ENCODE measurements around the gene CSRP1. TPM values are rescaled to one million over a fixed set of nuclear protein-coding genes. Genes with fewer than 3 reads are reported as not detected.

The CSRP1 gene
- total and polyA plus RNA-seq, 2 of the 13 experiments (the other 11 are each of a cell fraction or from before 2014, with no cell fraction given): 17.7 to 68.9 TPM

GRCh38 chr1:201495551-201496295 lies 11.2 kb downstream of the CSRP1 start (continued):
- TF ChIP-seq AFF4 (CRISPR knock-in tag; IDR thresholded peaks at IDR 0.05) (no peak), CAMTA2 (CRISPR knock-in tag; IDR thresholded peaks at IDR 0.05; ENCODE audit: borderline replicate concordance) (no peak), RORA (CRISPR knock-in tag; IDR thresholded peaks at IDR 0.05) (no peak), ZNF781 (CRISPR knock-in tag; IDR thresholded peaks at IDR 0.05; ENCODE audit: borderline replicate concordance, not compliant biosample characterization) (no peak), TBL1XR1 (IDR thresholded peaks at IDR 0.05; ENCODE audit: borderline replicate concordance, low read length, partially characterized antibody) (no peak), ELF1 (CRISPR knock-in tag; IDR thresholded peaks at IDR 0.05) (no peak), RBFOX2 (IDR thresholded peaks at IDR 0.05; ENCODE audit: low read depth, low read length) (no peak), SMAD3 (CRISPR knock-in tag; IDR thresholded peaks at IDR 0.05) (no peak), KLF9 (CRISPR knock-in tag; IDR thresholded peaks at IDR 0.05; ENCODE audit: low read depth) (no peak), KLF16 (CRISPR knock-in tag; IDR thresholded peaks at IDR 0.05) (no peak), ZNF616 (CRISPR knock-in tag; IDR thresholded peaks at IDR 0.05; ENCODE audit: low read depth) (no peak), ZNF180 (CRISPR knock-in tag; IDR thresholded peaks at IDR 0.05; ENCODE audit: borderline replicate concordance, low read depth) (no peak), RXRA (CRISPR knock-in tag; IDR thresholded peaks at IDR 0.05) (peak; percentile 46; the same call in 1 of the 2 replicates), RNF2 (conservative IDR thresholded peaks at IDR 0.05; ENCODE audit: low read depth) (no peak), NBN (conservative IDR thresholded peaks at IDR 0.05) (no peak), ZMYM2 (CRISPR knock-in tag; IDR thresholded peaks at IDR 0.05) (no peak), TIGD3 (CRISPR knock-in tag; IDR thresholded peaks at IDR 0.05; ENCODE audit: borderline replicate concordance) (no peak), ZNF790 (CRISPR knock-in tag; IDR thresholded peaks at IDR 0.05; ENCODE audit: borderline replicate concordance) (no peak), ZNF713 (CRISPR knock-in tag; IDR thresholded peaks at IDR 0.05) (no peak), PITX1 (CRISPR knock-in tag; IDR thresholded peaks at IDR 0.05) (peak; percentile 44; the same call in 1 of the 2 replicates)
- TF ChIP-seq, protein P1, sequence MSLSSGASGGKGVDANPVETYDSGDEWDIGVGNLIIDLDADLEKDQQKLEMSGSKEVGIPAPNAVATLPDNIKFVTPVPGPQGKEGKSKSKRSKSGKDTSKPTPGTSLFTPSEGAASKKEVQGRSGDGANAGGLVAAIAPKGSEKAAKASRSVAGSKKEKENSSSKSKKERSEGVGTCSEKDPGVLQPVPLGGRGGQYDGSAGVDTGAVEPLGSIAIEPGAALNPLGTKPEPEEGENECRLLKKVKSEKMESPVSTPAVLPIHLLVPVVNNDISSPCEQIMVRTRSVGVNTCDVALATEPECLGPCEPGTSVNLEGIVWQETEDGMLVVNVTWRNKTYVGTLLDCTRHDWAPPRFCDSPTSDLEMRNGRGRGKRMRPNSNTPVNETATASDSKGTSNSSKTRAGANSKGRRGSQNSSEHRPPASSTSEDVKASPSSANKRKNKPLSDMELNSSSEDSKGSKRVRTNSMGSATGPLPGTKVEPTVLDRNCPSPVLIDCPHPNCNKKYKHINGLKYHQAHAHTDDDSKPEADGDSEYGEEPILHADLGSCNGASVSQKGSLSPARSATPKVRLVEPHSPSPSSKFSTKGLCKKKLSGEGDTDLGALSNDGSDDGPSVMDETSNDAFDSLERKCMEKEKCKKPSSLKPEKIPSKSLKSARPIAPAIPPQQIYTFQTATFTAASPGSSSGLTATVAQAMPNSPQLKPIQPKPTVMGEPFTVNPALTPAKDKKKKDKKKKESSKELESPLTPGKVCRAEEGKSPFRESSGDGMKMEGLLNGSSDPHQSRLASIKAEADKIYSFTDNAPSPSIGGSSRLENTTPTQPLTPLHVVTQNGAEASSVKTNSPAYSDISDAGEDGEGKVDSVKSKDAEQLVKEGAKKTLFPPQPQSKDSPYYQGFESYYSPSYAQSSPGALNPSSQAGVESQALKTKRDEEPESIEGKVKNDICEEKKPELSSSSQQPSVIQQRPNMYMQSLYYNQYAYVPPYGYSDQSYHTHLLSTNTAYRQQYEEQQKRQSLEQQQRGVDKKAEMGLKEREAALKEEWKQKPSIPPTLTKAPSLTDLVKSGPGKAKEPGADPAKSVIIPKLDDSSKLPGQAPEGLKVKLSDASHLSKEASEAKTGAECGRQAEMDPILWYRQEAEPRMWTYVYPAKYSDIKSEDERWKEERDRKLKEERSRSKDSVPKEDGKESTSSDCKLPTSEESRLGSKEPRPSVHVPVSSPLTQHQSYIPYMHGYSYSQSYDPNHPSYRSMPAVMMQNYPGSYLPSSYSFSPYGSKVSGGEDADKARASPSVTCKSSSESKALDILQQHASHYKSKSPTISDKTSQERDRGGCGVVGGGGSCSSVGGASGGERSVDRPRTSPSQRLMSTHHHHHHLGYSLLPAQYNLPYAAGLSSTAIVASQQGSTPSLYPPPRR (CRISPR knock-in tag; IDR thresholded peaks at IDR 0.05; ENCODE audit: borderline replicate concordance): no peak
